Ovary (tissue), 9 donors: ENCODE results near the gene OPRL1. TPM values are rescaled to one million over a fixed set of nuclear protein-coding genes. Genes with fewer than 3 reads are reported as not detected.

Source experiments
- DNase-seq, 5 donors: peaks; one replicate each; pipeline ENCODE4 v3.0.0-alpha.2; 2019 to 2020
- H3K27ac ChIP-seq, 2 donors: fragments of 200-600 bp; one replicate each; pipeline versions ENCODE4 v1.5.1 to v1.8.0; 2019 to 2022
- H3K27me3 ChIP-seq: fragments of 200-600 bp; one replicate; pipeline ENCODE4 v1.8.0; 2022
- H3K36me3 ChIP-seq: fragments of 200-600 bp; sonication (generic); one replicate; pipeline ENCODE4 v1.5.1; 2019
- H3K4me1 ChIP-seq: one replicate; pipeline ENCODE4 v1.8.1; 2013; ENCODE audit warnings: mild to moderate bottlenecking, moderate library complexity; ENCODE audit not compliant: insufficient read depth
- H3K4me3 ChIP-seq: fragments of 200-600 bp; sonication (generic); one replicate; pipeline ENCODE4 v1.5.1; 2017
- H3K9me3 ChIP-seq, 2 donors: fragments of 200-600 bp in 1 of 2; sonication (generic) in 1 of 2; one replicate each; pipeline versions ENCODE4 v1.5.1 to v1.8.1; 2013 to 2019; ENCODE audit warnings: mild to moderate bottlenecking in 1 of 2, moderate library complexity in 1 of 2
- EP300 ChIP-seq: sonication (generic); formaldehyde crosslinking; IDR thresholded peaks from one replicate; pipeline ENCODE4 v1.6.1; 2017; ENCODE audit warnings: antibody characterized with exemption
- POLR2A ChIP-seq: fragments of 450-650 bp; IDR thresholded peaks from one replicate; pipeline ENCODE4 v1.6.1; 2017; ENCODE audit warnings: antibody characterized with exemption, mild to moderate bottlenecking, moderate library complexity
- WGBS, 3 donors: extraction: QIAGEN DNeasy Blood & Tissue Kit in 1 of 3; methylation state at CpG; one replicate each; pipeline versions ENCODE4 v1.1.5 to v1.1.7; 2013 to 2017; 5-methylcytosine and 5-hydroxymethylcytosine counted together
- intact Hi-C, 4 donors: fragments of 100-400 bp; cut with DNase I; formaldehyde crosslinking; loops; one replicate each; pipeline versions ENCODE4 v1.11.0 to v1.15.1; 2022 to 2023
- polyA plus RNA-seq, 2 donors: library from polyadenylated mRNA; stranded (reverse); fragments of 200-250 nt in 1 of 2; fragments of 350-450 nt in 1 of 2; fragmentation: Illumina TruSeq in 1 of 2; extraction: RNeasy Lipid Tissue Mini Kit (QIAGEN cat#74804) in 1 of 2; gene quantifications; one replicate each; pipeline ENCODE4 v1.2.3, GENCODE V29; 2013 to 2014
- total RNA-seq, 7 donors: library from RNA; depleted of rRNA in 2 of 7; stranded (reverse); fragments of >200 nt in 2 of 7; fragmentation: NEBNext Ultra II Directional in 3 of 7; extraction: Animal tissue kit (Norgen Biotek cat#: 25700) in 3 of 7; gene quantifications; one replicate each; pipeline versions ENCODE4 v1.1.0 to v1.2.4, GENCODE V29; 2016 to 2023
- TF ChIP-seq, protein P1 (sequence below), 3 donors: fragments of 450-650 bp in 2 of 3; fragments of 200-600 bp in 1 of 3; IDR thresholded peaks; one replicate each; pipeline versions ENCODE4 v1.5.1 to v1.8.0; 2016 to 2022; ENCODE audit warnings: antibody characterized with exemption in 3 of 3, mild to moderate bottlenecking in 1 of 3
- donor health status: DM: no; HTN: no; CAD: no; lungs with moderate emphysema.
- donor health status: DM: no; HTN: no; CAD: no.
- donor health status: Bipolar disorder and iron deficiency.
- donor health status: DM: yes; HTN: yes; CAD: no.
- donor health status: DM: no; HTN: no; CAD: no.
- donor health status: DM: yes; HTN: yes; CAD: no.

Gene OPRL1
- total and polyA plus RNA-seq, 9 donors, result 0.12 to 0.80 (median 0.43) TPM

DNA sequence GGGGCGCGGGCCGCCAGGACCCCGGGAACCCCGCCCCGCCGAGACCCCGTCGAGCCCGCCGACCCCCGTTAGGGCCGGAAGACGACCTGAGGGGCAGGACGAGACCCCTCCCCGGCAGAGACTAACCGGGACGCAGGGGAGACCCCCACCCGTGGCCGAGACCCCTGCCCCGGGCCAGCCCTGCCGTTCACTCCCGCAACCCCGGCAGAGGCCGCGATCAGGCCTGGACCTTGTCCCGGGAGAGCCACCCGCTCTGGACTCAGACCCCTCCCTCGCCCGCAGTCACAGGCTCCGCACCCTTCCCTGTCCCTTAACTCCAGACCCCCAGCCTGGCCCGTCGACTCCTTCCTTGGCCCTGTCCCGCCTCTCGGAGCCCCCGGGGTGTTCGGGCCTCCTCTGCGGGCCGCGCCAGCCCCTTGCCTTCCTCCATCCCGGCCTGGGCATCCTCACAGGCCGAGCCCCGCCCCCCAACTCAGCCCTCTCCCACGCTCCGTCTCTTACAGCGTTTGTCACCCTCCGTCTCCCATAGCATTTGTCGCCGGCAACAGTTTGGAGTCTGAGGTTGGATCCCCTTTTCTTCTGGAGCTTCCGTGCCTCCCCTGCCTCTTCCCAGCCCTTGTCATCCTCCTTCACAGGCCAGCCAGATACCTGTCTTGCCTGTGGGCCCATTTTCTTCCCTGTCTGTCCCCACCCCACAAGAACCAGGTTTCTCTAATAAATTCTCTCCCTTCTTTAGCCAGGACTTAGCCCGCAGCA is 16.3 kb upstream of the OPRL1 start:
- no peaks in the 10 kb centered on the region for H3K27me3 ChIP-seq
- H3K9me3 ChIP-seq, result no peaks in the 10 kb centered on the region
- TF ChIP-seq, protein P1, sequence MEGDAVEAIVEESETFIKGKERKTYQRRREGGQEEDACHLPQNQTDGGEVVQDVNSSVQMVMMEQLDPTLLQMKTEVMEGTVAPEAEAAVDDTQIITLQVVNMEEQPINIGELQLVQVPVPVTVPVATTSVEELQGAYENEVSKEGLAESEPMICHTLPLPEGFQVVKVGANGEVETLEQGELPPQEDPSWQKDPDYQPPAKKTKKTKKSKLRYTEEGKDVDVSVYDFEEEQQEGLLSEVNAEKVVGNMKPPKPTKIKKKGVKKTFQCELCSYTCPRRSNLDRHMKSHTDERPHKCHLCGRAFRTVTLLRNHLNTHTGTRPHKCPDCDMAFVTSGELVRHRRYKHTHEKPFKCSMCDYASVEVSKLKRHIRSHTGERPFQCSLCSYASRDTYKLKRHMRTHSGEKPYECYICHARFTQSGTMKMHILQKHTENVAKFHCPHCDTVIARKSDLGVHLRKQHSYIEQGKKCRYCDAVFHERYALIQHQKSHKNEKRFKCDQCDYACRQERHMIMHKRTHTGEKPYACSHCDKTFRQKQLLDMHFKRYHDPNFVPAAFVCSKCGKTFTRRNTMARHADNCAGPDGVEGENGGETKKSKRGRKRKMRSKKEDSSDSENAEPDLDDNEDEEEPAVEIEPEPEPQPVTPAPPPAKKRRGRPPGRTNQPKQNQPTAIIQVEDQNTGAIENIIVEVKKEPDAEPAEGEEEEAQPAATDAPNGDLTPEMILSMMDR (IDR thresholded peaks at IDR 0.05), result no peak
- TF ChIP-seq EP300, result no peak
- TF ChIP-seq POLR2A, result no peak
- H3K36me3 ChIP-seq, result no peaks in the 10 kb centered on the region
- DNase-seq, result peak; percentile 41 to 68 (median 65)
- H3K4me3 ChIP-seq, result peak overlapping the region; percentile 69
- peaks cover 4% of the 10 kb centered on the region for H3K4me1 ChIP-seq
- 1 to 2% (median 1%) methylated on average over 26 to 51 of the region's 51 CpGs for WGBS, 3 donors
- intact Hi-C loops, result no loop called here
- H3K27ac ChIP-seq, result peak overlapping the region; percentile 53 to 75

DNA sequence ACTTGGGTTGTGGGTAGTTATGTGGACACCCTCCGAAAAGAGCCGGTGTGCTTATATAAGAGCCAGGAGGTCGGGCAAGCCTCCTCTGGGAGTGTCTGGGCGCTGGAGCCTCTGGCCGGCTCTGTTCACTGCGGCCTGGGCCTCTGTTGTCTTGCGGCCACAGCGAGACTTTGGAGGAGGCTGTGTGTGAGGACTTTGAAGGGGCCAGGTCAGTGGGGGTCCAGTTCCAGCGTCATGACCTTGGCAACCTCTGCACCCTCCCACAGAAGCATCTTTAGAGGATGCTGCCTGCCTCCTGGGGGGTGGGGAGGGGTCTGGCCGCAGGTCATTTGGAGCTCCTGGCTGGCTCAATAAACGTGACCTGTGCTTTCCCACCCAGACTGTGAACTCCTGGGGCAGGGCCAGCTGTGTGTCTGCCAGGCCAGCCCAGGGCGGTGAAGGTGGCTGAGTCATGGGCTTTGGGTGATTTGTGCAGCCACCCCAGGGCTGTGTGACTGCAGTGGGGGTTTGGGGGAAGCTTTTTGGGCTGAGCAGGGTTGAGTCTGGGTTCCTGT is 15.7 kb upstream of the OPRL1 start:
- H3K4me1 ChIP-seq, result peaks cover 4% of the 10 kb centered on the region
- H3K36me3 ChIP-seq, result no peaks in the 10 kb centered on the region
- TF ChIP-seq EP300, result no peak
- no peak for TF ChIP-seq POLR2A
- TF ChIP-seq, protein P1 (IDR thresholded peaks at IDR 0.05), result no peak
- 10 to 12% (median 11%) methylated on average over 12 of the region's 12 CpGs for WGBS, 3 donors
- intact Hi-C loops, result no loop called here
- peak; percentile 52 to 72 (median 62) for DNase-seq
- H3K27ac ChIP-seq, result peak overlapping the region in 1 of 2 donors; percentile 75
- H3K27me3 ChIP-seq, result no peaks in the 10 kb centered on the region
- H3K4me3 ChIP-seq, result peak overlapping the region; percentile 69
- H3K9me3 ChIP-seq, result no peaks in the 10 kb centered on the region

DNA sequence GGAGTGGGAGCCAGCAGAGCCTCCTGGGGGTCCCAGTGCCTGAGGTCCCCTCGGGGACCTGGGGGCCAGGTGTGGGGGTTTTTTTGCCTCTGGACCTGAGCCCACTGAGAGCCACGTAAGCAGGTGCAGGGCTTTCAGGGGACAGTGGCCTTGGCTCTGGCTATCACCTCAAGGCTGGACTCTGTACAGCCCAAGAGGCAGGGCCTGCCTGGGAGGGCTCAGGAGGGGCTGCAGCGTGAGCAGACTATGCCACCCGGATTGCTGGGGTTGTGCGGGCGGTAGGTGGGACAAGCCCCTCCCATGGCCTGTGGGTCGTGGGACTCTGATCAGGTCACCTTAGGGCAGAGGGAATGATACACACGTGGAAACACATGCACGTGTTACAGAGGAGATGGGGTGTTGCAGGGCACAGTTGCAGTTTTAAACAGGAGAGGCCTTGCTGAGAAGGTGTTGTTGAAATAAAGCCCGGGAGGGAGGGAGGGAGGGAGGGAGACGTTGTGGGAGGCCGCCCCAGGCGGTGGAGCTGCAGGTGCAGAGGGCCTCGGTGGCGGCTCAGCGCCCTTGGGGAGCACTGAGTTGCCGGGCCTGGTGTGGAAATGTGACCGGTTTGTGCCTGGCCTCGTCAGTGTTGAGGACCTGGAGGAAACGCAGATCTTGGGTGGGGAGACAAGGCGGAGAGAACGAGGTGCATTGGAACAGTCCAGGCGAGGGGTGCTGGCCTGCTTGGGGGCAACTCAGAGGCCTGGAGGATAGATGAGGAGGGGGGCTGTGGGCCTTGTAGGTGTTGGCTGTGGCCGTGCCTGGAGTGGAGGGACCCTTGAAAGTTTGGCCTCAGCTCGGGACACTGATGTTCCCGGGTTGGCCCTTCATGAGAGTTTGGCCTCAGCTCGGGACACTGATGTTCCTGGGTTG is 14.6 kb upstream of the OPRL1 start:
- Histone ChIP-seq H3K9me3 (no peaks in the 10 kb centered on the region), H3K36me3 (no peaks in the 10 kb centered on the region), H3K4me3 (no peak overlapping the region), H3K4me1 (peaks cover 4% of the 10 kb centered on the region), H3K27me3 (no peaks in the 10 kb centered on the region), H3K27ac (no peak overlapping the region)
- 43 to 51% (median 48%) methylated on average over 27 of the region's 27 CpGs for WGBS, 3 donors
- TF ChIP-seq, protein P1 (IDR thresholded peaks at IDR 0.05), result no peak
- TF ChIP-seq POLR2A (no peak), EP300 (no peak)
- no peak for DNase-seq
- intact Hi-C loops, result no loop called here

DNA sequence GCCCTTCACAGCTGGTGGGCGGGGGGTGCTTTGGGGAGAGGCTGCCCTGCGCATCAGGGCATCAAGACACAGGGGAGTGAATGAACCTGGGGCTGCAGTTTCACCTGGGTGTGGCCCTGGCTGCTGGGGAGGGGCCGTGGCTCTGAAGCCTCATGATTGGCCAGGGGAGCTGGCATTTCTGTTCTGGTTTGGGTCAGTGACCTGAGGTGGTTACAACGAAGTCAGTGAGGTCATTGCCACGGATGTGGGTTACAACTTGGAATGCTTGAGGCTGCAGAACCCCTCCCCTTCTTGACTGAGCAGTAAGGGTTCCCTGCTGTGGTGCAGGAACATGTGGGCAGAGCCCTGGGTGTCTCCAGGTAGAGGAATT is 13.9 kb upstream of the OPRL1 start:
- no peak for TF ChIP-seq EP300
- TF ChIP-seq, protein P1 (IDR thresholded peaks at IDR 0.05), result no peak
- no peaks in the 10 kb centered on the region for H3K9me3 ChIP-seq
- no peak for DNase-seq
- no peak overlapping the region for H3K27ac ChIP-seq
- intact Hi-C loops, result no loop called here
- H3K27me3 ChIP-seq, result no peaks in the 10 kb centered on the region
- no peaks in the 10 kb centered on the region for H3K36me3 ChIP-seq
- no peak overlapping the region for H3K4me3 ChIP-seq
- peaks cover 4% of the 10 kb centered on the region for H3K4me1 ChIP-seq
- WGBS, 3 donors, result 47 to 58% (median 50%) methylated on average over 5 of the region's 5 CpGs
